Measurements from ENCODE around the gene HIGD2A.

Gene HIGD2A

DNA sequence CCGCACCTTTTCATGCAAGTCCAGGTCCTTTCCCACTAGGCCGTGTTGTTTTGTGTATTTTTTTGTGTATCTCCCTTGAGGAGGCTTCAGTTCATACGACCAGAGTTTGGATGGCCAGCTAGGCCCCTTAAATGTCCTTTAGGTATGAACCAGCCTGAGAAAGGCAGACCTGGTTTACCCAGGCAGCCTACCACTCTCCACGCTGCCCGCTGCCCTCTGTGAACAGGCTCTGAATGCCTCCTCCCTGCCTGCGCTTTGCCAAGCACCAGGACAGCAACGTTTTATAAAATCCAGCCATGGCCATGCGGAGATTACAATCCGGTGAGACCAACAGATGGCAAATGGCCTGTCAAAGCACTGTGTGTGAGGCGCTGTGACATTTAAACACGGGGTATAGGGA lies 28.4 kb downstream of the HIGD2A start:
- no peak for TF ChIP-seq CTCF (IDR thresholded peaks at IDR 0.05; ENCODE audit: low read depth, low read length, missing control alignments)
- no peak for DNase-seq (ENCODE audit: low read depth)
- H3K4me3 ChIP-seq (ENCODE audit: low read depth, low read length): peak overlapping the region; percentile 84

DNA sequence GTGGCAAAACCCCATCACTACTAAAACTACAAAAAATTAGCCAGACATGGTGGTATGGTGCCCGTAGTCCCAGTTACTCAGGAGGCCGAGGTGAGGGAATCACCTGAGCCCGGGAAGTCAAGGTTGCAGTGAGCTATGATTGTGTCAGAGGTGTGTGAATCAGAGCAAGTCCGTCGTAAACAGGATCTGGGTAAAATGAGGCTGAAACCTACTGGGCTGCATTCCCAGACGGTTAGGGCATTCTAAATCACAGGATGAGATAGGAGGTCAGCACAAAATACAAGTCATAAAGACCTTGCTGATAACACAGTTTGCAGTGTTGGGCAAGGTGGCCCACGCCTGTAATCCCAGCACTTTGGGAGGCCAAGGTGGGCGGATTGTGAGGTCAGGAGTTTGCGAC lies 29.7 kb downstream of the HIGD2A start:
- H3K4me3 ChIP-seq (ENCODE audit: low read depth, low read length): no peak overlapping the region
- DNase-seq (ENCODE audit: low read depth): no peak
- no peak for TF ChIP-seq CTCF (IDR thresholded peaks at IDR 0.05; ENCODE audit: low read depth, low read length, missing control alignments)

DNA sequence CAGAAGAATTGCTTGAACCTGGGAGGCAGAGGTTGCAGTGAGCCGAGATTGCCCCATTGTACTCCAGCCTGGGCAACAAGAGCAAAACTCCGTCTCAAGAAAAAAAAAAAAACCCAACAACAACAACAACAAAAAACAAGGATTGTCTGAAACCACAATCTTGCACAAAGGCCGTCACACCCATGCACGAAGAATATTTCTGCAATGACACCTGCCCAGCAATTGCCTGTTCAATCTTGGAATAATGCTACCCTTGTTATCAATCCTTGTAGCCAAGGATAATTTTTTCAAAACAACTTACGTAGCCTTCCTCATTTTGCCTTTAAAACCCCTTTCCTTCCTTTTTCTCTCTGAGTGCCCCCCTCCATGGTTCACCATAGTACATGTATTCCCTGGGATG lies 31.5 kb downstream of the HIGD2A start:
- DNase-seq (ENCODE audit: low read depth): no peak
- TF ChIP-seq CTCF (IDR thresholded peaks at IDR 0.05; ENCODE audit: low read depth, low read length, missing control alignments): no peak

GRCh38 chr5:176420972-176421544 lies 32.5 kb downstream of the HIGD2A start:
- TF ChIP-seq CTCF (IDR thresholded peaks at IDR 0.05; ENCODE audit: low read depth, low read length, missing control alignments): no peak
- no peak for DNase-seq (ENCODE audit: low read depth)
- no peak overlapping the region for H3K4me3 ChIP-seq (ENCODE audit: low read depth, low read length)

More for the DNA sequence above, 31.5 kb downstream of the HIGD2A start:
- H3K4me3 ChIP-seq (ENCODE audit: low read depth, low read length): no peak overlapping the region

GRCh38 chr5:176424181-176424580 lies 35.6 kb downstream of the HIGD2A start:
- TF ChIP-seq CTCF (IDR thresholded peaks at IDR 0.05; ENCODE audit: low read depth, low read length, missing control alignments): no peak
- no peak for DNase-seq (ENCODE audit: low read depth)
- no peak overlapping the region for H3K4me3 ChIP-seq (ENCODE audit: low read depth, low read length)

DNA sequence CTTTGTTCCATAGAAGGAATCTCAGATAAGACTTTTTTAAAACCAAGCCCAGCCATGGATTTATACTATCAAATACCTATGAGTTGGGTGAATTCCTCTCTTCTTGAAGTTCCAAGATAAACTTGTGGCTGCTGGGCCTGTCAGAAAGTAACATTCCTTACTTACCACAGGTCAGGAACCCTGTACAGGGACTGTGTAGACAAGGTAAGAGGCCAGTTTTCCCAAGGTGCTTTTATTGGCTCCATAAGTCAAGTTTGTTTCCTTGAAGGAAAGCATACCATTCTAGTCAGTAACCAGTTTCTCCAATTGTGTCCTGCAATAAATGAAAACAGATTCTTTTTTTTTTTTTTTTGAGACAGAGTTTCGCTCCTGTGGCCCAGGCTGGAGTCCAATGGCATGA lies 36.6 kb downstream of the HIGD2A start:
- TF ChIP-seq CTCF (IDR thresholded peaks at IDR 0.05; ENCODE audit: low read depth, low read length, missing control alignments): no peak
- no peak overlapping the region for H3K4me3 ChIP-seq (ENCODE audit: low read depth, low read length)
- DNase-seq (ENCODE audit: low read depth): no peak

- H3K4me3 ChIP-seq (ENCODE audit: low read depth, low read length): no peak overlapping the region
- DNase-seq (ENCODE audit: low read depth): no peak
- no peak for TF ChIP-seq CTCF (IDR thresholded peaks at IDR 0.05; ENCODE audit: low read depth, low read length, missing control alignments)
Measured at GRCh38 chr5:176425791-176426190, 37.2 kb downstream of the HIGD2A start.
